ENCODE data around the gene TECTB. TPM values are rescaled to one million over a fixed set of nuclear protein-coding genes. Genes with fewer than 3 reads are reported as not detected.

The TECTB gene
- total and polyA plus RNA-seq, 9 of the 15 experiments (the other 6 are each of a cell fraction or from before 2014, with no cell fraction given): not detected

GRCh38 chr10:112260831-112261230 is 22.4 kb upstream of the TECTB start:
- no peaks in the 10 kb centered on the region; the same call in 1 of the 2 replicates for H4K20me1 ChIP-seq (replicated peaks; ENCODE audit: control insufficient read depth, insufficient read depth, low read length)
- no peaks in the 10 kb centered on the region for H3K9me1 ChIP-seq (ENCODE audit: control insufficient read depth, insufficient read depth, low read length)
- FAIRE-seq: no peak
- ChIA-PET CTCF (ENCODE audit: low intra/inter-chr PET ratio) (no interaction called here), POLR2A (no interaction called here)
- peaks cover 0 to 6% of the 10 kb centered on the region in 2 experiments; a peak in 2 of 5 replicates for H3K27me3 ChIP-seq (ENCODE audit: control insufficient read depth in 2 of 2, insufficient read depth in 2 of 2, low read length in 2 of 2)
- H3K4me3 ChIP-seq: no peak overlapping the region
- 6% methylated on average over 5 of the region's 5 CpGs for WGBS (ENCODE audit: insufficient coverage, low coverage, missing lambda C conversion rate)
- no peaks in the 10 kb centered on the region for H3K36me3 ChIP-seq (ENCODE audit: control insufficient read depth, insufficient read depth, low read length)
- H3K9me3 ChIP-seq (replicated peaks; ENCODE audit: control insufficient read depth, insufficient read depth, low read depth, low read length): no peaks in the 10 kb centered on the region
- in situ Hi-C loops (cut with MboI): no loop called here
- H3K79me2 ChIP-seq (ENCODE audit: control insufficient read depth, insufficient read depth, low read length): no peaks in the 10 kb centered on the region
- no peak for ATAC-seq
- TF ChIP-seq GMEB1 (CRISPR knock-in tag; IDR thresholded peaks at IDR 0.05) (no peak), CREB3L1 (IDR thresholded peaks at IDR 0.05; ENCODE audit: borderline replicate concordance, low read depth) (no peak), SNAPC5 (CRISPR knock-in tag; IDR thresholded peaks at IDR 0.05) (no peak), ZNF655 (CRISPR knock-in tag; IDR thresholded peaks at IDR 0.05) (no peak), HNRNPLL (IDR thresholded peaks at IDR 0.05; ENCODE audit: low read depth, low read length, poor library complexity, severe bottlenecking) (no peak), UBTF (IDR thresholded peaks at IDR 0.05; ENCODE audit: borderline replicate concordance in 1 of 2, low read depth in 2 of 2, low read length in 2 of 2) (no peak), ZNF408 (CRISPR knock-in tag; IDR thresholded peaks at IDR 0.05; ENCODE audit: low read depth) (no peak), PCBP2 (IDR thresholded peaks at IDR 0.05; ENCODE audit: low read depth, low read length, poor library complexity, severe bottlenecking) (no peak), ATF1 (CRISPR knock-in tag; IDR thresholded peaks at IDR 0.05) (no peak), ATF1 (tag; IDR thresholded peaks at IDR 0.05) (no peak), ZFP91 (CRISPR knock-in tag; IDR thresholded peaks at IDR 0.05) (no peak)
- no peak overlapping the region for H3K27ac ChIP-seq (ENCODE audit: extremely low read depth, low read depth, low read length)
- H2AFZ ChIP-seq (ENCODE audit: low read depth, low read length): no peak overlapping the region
- 0 out of 5 replicates have a peak, but pooled peaks cover 0 to 3% of the 10 kb centered on the region in 2 experiments for H3K4me1 ChIP-seq (replicated peaks in 1 of 2; ENCODE audit: control insufficient read depth in 2 of 2, insufficient read depth in 2 of 2, low read length in 2 of 2)
- intact Hi-C loops (cut with micrococcal nuclease): no loop called here
- no peak for DNase-seq (ENCODE audit: extremely low read depth in 1 of 4, low spot score in 3 of 4)
- no peak overlapping the region for H3K4me2 ChIP-seq (ENCODE audit: insufficient read depth, low read length)
- no TSS peak for BruUV-seq (replicated peaks)
- no peak overlapping the region for H3K9ac ChIP-seq (ENCODE audit: insufficient read depth in 1 of 2, low read depth in 2 of 2, low read length in 2 of 2)
